H54 (cell line): ENCODE data around the gene C2CD2L.
"Not testable (repeated sequence)": the region's sequence is repeated elsewhere in the genome, so short reads cannot be mapped to it uniquely, and the experiment has no call there.

Experiments used
- DNase-seq: peaks from one replicate; pipeline ENCODE4 v3.0.0; 2011; ENCODE audit warnings: low spot score, mixed read lengths; ENCODE audit not compliant: insufficient read length
- FAIRE-seq: peaks from 3 replicates; lab custom pipeline; 2011; peaks lifted over from hg19 to GRCh38; lab: Jason Lieb, UNC
- POLR2A ChIP-seq: IDR thresholded peaks from 2 replicates; pipeline ENCODE4 v1.6.1; 2011; ENCODE audit warnings: low read depth, mild to moderate bottlenecking, low read length

The C2CD2L gene

DNA sequence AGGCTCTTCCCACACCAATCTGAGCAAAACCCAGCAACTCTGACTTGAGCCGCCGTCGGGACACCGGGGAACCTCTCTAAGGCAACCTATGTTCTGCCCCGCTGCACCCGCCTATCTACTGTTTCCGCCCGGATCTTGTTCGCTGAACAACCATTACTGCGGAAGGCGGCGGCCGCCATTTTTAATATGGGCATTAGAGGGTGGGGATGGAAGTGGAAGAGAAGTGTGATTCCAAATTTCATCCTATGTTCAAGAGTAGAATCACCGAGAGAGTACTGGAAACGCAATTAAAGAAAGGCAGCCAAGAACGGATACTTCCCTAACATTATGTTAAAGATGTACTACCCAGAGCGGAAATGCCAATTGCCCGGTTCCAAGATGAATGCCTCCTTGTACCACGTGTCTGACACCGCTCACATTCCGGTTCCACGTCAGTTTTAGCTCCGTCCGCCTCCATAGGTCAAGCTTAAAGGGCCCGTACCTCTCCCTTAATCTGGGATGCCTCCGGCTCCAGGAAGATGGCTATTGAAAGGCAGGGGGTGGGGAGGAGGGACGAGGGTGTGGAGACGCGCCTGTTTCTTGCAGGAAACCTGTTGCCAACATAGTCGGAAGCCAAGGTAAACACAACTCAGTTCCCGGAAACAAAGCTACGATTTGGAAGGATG lies 5.3 kb upstream of the C2CD2L start, which contains the start of gene DPAGT1:
TSS of gene DPAGT1 (minus strand) at position 95 of the 665 bp plus-strand sequence. CDS start 198 bp downstream, outside the sequence.
- TF ChIP-seq POLR2A: peak; percentile 0; the same call in 1 of the 2 replicates
- FAIRE-seq (peak; percentile 58), DNase-seq (peak; percentile 59)

DNA sequence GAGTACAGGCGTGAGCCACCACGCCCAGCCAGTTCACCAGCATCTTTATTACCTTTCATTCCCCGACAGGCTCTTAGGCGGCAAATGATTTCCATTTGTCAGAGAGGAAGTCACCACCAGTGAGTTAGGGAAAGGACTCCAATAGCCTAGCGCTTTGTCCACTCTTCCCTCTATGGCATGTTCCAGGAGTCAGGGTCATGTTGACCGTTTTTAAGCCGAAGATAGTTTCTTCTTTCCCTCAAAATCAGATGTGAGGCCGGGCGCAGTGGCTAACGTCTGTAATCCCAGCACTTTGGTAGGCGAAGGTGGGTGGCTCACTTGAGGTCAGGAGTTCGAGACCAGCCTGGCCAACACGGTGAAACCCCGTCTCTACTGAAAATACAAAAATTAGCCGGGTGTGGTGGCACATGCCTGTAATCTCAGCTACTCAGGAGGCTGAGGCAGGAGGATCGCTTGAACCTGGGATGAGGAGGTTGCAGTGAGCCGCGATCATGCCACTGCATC lies 3.9 kb upstream of the C2CD2L start:
- not testable (repeated sequence) for DNase-seq, FAIRE-seq

DNA sequence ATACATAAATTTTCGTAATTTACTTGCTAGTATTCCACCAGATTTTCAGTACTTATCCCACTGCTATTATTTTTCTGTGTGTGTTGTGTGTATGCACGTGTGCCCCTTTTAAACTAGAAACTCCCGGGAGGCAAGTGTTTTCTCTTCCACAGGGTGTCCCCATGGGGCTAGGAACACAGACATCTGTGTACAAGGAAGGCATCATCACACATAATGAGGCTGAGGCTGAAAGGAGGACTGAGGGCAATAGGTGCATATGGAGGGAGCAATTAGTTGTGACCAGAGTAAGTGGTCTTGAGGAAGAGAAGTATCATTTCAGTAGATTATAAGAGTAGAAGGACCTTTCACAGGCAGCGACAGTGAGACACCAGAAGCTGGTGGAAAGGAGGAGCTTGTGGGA lies 3.4 kb upstream of the C2CD2L start:
- no peak for TF ChIP-seq POLR2A
- DNase-seq (no peak), FAIRE-seq (no peak)

DNA sequence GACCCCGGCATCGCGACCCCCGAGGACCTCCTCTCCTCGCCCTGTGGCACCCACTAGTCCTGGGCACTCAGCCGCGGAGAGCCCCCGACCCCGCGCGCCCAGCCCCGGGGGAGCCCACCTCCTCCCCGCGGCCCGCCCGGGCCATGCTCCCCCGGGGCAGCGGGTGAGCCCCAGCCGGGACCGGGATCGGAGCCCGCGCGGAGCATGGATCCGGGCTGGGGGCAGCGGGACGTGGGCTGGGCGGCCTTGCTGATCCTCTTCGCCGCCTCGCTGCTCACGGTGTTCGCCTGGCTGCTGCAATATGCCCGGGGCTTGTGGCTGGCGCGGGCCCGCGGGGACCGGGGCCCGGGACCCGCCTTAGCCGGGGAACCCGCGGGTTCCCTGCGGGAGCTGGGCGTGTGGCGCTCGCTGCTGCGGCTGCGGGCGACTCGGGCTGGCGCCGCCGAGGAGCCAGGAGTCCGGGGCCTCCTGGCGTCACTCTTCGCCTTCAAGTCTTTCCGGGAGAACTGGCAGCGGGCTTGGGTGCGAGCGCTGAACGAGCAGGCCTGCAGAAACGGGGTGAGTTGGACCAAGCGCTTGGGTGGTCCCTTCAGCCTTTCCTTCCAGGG lies 498 bp downstream of the C2CD2L start:
- no peak for TF ChIP-seq POLR2A
- no peak for FAIRE-seq
- no peak for DNase-seq

DNA sequence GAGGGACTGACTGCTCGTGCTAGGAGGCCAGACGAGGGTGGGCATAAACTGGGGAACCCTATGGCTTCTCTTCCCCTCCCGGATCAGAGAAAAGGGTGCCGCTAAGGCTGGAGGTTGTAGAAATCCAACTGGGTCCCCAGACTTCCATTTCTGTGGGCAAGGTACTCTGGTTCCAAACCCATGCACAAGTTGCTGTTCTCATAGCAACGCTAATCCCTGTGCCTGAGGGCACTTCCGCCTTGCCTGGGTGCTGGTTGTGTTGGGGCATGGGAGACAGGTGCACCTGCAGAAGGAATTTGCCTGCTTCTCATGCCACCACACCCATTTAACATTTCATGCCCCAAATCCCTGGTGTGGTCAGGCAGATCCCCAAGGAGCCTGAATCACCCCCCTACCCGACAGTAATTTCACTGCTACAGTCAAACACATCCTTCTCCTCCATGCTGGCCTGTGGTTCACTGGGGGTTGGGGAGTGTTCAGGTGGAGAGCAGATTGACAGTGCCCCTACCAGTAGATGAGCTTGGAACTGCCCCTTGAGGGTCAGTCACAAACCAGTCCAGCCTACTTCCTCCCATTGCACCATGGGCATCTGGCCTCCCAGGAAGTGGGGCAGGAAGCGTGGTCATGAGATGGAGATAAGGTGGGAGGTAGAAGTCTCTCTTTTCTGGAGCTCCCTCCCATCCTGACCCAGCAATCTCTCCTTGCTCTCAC lies 1.2 kb downstream of the C2CD2L start:
- TF ChIP-seq POLR2A: no peak
- peak; percentile 53 for FAIRE-seq
- peak; percentile 35 for DNase-seq

DNA sequence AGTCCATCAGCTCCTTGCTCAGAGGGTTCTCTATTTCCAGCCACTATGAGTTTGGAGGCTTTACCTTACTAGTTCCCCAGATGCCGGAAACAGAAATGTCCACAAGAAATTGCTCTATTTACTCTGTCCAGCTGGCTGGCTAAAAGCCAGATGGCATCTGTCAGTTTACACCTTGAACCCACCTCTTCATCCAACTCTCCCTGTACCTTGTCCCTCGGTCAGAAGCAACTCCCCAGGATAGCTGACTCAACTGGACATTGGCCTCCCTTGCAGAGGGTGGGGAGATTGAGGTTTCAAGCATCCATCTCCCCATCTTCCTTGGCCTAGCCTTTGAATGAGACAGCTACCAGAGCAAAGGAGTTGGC lies 1.7 kb downstream of the C2CD2L start:
- no peak for TF ChIP-seq POLR2A
- DNase-seq: no peak
- no peak for FAIRE-seq

DNA sequence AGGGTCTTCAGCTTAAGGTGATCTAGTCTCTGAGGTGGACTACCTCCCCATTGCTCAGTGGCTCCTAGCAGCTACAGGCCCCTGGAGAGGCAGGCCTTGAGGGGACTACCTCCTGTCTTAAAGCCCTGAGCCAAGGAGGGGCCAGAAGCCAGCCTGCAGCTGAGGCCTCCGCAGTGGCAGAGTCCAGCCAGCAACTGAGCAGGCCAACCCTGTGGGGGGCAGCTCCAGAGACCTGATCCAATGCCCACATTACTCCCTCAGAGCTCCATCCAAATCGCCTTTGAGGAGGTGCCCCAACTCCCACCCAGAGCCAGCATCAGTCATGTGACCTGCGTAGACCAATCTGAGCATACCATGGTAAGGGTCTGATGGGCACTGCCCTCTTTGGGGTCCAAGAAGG lies 2.7 kb downstream of the C2CD2L start:
- no peak for FAIRE-seq

DNA sequence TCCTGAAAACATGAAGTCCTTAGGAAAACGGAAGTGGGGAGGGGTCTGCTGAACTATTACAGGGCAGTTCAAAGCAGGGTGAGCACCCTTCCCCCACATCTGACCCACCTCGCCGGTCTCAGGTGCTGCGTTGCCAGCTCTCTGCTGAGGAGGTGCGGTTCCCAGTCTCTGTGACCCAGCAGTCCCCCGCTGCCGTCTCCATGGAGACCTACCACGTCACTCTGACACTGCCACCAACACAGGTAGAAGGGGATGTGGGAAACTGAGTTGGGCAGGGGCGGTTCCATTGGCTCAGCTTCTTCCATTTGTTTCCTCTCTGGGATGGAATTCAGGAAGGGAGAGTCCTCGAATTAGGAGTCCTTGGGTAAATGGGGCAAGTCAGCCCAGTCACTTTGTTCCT lies 3.3 kb downstream of the C2CD2L start:
- FAIRE-seq (no peak), DNase-seq (no peak)
- no peak for TF ChIP-seq POLR2A

More for the DNA sequence above, 2.7 kb downstream of the C2CD2L start:
- no peak for TF ChIP-seq POLR2A
- no peak for DNase-seq

DNA sequence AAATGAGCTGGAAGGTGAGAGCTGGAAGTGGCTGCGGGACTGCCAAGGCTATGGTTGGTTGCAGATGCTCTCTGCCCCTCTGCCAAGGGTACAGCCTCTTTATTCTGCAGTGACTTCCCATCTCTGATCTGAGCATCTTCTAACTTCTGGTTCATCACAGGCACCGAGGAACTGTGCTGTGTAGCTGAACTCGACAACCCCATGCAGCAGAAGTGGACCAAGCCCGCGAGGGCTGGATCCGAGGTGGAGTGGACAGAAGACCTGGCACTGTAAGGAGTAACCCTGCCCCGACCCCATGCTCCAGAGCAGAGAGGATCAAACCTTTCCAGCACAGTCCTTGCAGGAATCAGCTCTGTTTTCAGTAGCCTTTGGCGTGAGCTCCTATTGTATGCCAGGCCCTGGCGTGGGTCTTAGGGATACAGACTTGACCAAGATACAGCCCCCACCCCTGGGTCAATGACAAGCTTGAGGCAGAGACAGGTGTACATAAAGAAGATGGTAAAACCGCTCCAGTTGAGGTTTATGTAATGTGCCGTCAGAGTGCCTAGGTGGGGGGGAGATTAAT lies 4.3 kb downstream of the C2CD2L start:
- FAIRE-seq (no peak), DNase-seq (no peak)
- TF ChIP-seq POLR2A: no peak

DNA sequence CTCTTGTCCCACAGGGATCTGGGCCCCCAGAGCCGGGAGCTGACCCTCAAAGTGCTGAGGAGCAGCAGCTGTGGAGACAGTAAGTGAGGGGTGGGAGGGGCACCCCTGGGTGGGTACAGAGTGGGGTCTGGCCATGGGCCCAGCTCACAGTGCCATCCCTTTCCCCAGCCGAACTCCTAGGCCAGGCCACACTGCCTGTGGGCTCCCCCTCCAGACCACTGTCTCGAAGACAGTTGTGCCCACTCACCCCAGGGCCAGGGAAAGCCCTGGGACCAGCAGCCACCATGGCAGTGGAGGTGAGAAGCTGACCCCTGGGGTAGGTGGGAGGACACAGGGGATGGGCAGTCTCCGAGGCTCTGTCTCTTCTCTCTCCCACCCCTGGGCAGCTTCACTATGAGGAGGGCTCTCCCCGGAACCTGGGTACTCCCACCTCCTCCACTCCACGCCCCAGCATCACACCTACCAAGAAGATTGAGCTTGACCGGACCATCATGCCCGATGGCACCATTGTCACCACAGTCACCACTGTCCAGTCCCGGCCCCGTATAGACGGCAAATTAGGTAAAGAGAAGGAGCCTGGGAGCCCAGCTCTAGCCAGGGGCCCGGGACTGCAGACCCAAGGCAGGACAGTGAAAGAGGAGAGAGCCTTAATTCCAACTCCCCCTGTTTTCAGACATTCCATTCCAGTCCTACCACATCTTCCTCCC lies 5.3 kb downstream of the C2CD2L start:
- DNase-seq (no peak), FAIRE-seq (no peak)
- TF ChIP-seq POLR2A: no peak

DNA sequence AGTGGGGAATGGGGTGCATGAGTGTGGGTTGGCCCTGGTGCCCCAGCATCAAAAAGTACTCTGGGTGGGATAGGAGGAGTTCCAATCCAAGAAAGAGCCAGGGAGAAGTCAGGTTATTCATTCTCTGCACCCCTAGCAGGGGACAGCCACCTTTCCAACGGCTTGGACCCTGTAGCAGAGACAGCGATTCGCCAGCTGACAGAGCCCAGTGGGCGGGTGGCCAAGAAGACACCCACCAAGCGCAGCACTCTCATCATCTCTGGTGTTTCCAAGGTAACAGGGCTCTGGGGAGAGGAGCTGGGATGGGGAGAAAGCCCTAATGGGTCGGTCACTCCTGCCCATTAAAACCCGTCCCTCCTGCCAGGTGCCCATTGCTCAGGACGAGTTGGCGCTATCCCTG lies 6.6 kb downstream of the C2CD2L start:
- no peak for FAIRE-seq
- DNase-seq: no peak
- TF ChIP-seq POLR2A: no peak

DNA sequence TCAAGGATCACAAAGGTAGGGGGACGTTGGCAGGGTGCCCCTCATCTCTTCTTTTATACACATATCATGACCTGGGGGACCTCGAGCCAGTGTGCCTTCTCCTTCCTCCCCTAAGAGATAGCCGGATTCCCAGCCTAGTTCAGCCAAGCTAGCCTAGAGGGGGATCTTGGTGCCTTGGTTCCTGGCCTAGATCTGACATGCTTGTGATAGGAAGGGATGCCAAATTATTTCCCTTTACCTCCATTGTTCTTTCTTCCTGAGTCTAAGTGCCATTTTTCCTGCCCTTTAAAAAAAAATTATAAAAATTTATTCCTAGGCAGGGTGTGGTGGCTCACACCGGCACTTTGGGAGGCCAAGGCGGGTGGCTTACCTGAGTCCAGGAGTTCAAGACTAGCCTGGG lies 7.2 kb downstream of the C2CD2L start:
- FAIRE-seq: no peak
- TF ChIP-seq POLR2A: no peak

DNA sequence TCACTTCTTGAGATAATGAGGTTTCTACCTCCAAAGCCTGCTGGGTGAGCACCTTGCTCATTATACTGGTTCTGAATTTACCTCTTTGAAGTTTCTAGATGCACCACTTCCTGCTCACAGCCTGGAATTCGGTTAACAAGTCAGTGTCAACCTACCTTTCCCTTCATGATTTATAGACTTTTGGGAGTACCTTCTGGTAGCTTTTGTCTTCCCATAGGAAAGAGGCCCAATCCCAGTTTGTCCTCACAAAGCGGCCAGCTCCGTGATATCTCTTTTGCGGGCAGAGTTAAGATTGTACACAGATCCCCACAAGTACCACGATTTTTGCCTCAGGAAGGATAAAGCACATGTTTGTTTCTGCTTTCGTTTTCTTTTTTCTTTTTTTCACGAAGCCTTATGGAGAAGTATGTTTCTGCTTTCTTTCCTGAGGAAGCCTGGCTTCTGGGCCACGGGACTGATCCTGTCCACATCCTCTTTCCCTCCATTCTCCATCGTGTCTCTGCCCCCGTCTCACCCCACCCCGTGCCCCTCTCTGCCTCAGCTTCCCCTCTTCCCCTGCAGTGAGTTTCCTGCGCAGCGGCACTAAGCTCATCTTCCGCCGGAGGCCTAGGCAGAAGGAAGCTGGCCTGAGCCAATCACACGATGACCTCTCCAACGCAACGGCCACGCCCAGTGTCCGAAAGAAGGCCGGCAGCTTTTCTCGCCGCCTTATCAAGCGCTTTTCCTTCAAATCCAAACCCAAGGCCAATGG lies 8.5 kb downstream of the C2CD2L start:
- no peak for FAIRE-seq
- TF ChIP-seq POLR2A: no peak
- no peak for DNase-seq

More for the DNA sequence above, 7.2 kb downstream of the C2CD2L start:
- no peak for DNase-seq
